ENCODE results near the gene RCAN2. TPM values are rescaled to one million over a fixed set of nuclear protein-coding genes. Genes with fewer than 3 reads are reported as not detected.

RCAN2 gene
- total RNA-seq, 1 experiment from 2014 or later, result 0.05 TPM

GRCh38 chr6:46208303-46208702 lies 282.9 kb downstream of the RCAN2 start:
- H3K36me3 ChIP-seq (ENCODE audit: control insufficient read depth, insufficient read depth, low read length), result no peaks in the 10 kb centered on the region
- intact Hi-C loops (cut with micrococcal nuclease; ENCODE audit: unreplicated experiment) (no loop called here), in situ Hi-C loops (cut with HindIII; ENCODE audit: low pct_unique_long_range_greater_than_20kb, low sequenced_read_pairs) (no loop called here)
- no peak overlapping the region for H3K27ac ChIP-seq (ENCODE audit: low read length)
- DNase-seq (ENCODE audit: low read depth, low spot score), result no peak
- no TSS peak for BruUV-seq (replicated peaks)
- ChIA-PET CTCF (no interaction called here), POLR2A (no interaction called here)
- H3K4me1 ChIP-seq (ENCODE audit: control insufficient read depth, insufficient read depth, low read length), result no peaks in the 10 kb centered on the region
- H3K9me3 ChIP-seq (ENCODE audit: control insufficient read depth, insufficient read depth, low read depth, low read length), result no peaks in the 10 kb centered on the region
- no peak for ATAC-seq
- TF ChIP-seq POLR2AphosphoS5 (IDR thresholded peaks at IDR 0.05; ENCODE audit: low read depth, low read length) (no peak), CTCF (IDR thresholded peaks at IDR 0.05) (no peak), TCF7L2 (IDR thresholded peaks at IDR 0.05; ENCODE audit: low read depth, low read length) (no peak), SIN3A (IDR thresholded peaks at IDR 0.05; ENCODE audit: borderline replicate concordance, insufficient read depth, low read depth, low read length) (no peak)
- TF ChIP-seq, protein P1, sequence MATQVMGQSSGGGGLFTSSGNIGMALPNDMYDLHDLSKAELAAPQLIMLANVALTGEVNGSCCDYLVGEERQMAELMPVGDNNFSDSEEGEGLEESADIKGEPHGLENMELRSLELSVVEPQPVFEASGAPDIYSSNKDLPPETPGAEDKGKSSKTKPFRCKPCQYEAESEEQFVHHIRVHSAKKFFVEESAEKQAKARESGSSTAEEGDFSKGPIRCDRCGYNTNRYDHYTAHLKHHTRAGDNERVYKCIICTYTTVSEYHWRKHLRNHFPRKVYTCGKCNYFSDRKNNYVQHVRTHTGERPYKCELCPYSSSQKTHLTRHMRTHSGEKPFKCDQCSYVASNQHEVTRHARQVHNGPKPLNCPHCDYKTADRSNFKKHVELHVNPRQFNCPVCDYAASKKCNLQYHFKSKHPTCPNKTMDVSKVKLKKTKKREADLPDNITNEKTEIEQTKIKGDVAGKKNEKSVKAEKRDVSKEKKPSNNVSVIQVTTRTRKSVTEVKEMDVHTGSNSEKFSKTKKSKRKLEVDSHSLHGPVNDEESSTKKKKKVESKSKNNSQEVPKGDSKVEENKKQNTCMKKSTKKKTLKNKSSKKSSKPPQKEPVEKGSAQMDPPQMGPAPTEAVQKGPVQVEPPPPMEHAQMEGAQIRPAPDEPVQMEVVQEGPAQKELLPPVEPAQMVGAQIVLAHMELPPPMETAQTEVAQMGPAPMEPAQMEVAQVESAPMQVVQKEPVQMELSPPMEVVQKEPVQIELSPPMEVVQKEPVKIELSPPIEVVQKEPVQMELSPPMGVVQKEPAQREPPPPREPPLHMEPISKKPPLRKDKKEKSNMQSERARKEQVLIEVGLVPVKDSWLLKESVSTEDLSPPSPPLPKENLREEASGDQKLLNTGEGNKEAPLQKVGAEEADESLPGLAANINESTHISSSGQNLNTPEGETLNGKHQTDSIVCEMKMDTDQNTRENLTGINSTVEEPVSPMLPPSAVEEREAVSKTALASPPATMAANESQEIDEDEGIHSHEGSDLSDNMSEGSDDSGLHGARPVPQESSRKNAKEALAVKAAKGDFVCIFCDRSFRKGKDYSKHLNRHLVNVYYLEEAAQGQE (IDR thresholded peaks at IDR 0.05; ENCODE audit: insufficient read depth in 1 of 2, low read depth in 2 of 2, low read length in 1 of 2), result no peak
- H3K27me3 ChIP-seq (ENCODE audit: control insufficient read depth, insufficient read depth, low read length), result no peaks in the 10 kb centered on the region
- no peak overlapping the region for H3K4me3 ChIP-seq (ENCODE audit: low read depth in 2 of 2, low read length in 2 of 2)

DNA sequence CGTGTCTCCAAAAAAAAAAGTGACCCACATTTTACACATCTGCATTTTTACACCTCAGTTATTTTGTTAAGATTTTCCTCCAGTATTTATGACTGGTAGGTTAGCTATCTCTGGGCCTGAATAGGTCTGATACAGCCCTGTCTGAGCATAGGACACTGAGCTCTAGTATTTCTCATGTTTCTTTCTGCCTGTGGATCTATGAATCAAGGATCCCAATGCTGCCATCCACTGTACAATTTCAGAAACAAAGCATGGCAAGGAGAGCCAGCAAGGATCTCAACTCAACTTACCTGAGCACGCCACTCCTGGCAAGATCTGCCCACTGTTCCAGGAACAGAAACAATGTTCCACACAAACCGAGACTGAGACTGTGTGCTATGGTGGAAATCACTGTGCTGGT lies 284.1 kb downstream of the RCAN2 start:
- ChIA-PET CTCF (no interaction called here), POLR2A (no interaction called here)
- Histone ChIP-seq H3K36me3 (ENCODE audit: control insufficient read depth, insufficient read depth, low read length) (no peaks in the 10 kb centered on the region; the same call in 1 of the 2 replicates), H3K27me3 (ENCODE audit: control insufficient read depth, insufficient read depth, low read length) (no peaks in the 10 kb centered on the region; the same call in 1 of the 2 replicates), H3K4me3 (ENCODE audit: low read depth in 2 of 2, low read length in 2 of 2) (no peak overlapping the region), H3K27ac (ENCODE audit: low read length) (no peak overlapping the region), H3K4me1 (ENCODE audit: control insufficient read depth, insufficient read depth, low read length) (no peaks in the 10 kb centered on the region), H3K9me3 (ENCODE audit: control insufficient read depth, insufficient read depth, low read depth, low read length) (no peaks in the 10 kb centered on the region)
- TF ChIP-seq POLR2AphosphoS5 (IDR thresholded peaks at IDR 0.05; ENCODE audit: low read depth, low read length) (no peak), TCF7L2 (IDR thresholded peaks at IDR 0.05; ENCODE audit: low read depth, low read length) (no peak), CTCF (IDR thresholded peaks at IDR 0.05) (no peak), SIN3A (IDR thresholded peaks at IDR 0.05; ENCODE audit: borderline replicate concordance, insufficient read depth, low read depth, low read length) (no peak)
- TF ChIP-seq, protein P1 (IDR thresholded peaks at IDR 0.05; ENCODE audit: insufficient read depth in 1 of 2, low read depth in 2 of 2, low read length in 1 of 2), result no peak
- in situ Hi-C loops (cut with HindIII; ENCODE audit: low pct_unique_long_range_greater_than_20kb, low sequenced_read_pairs) (no loop called here), intact Hi-C loops (cut with micrococcal nuclease; ENCODE audit: unreplicated experiment) (no loop called here)
- no peak for DNase-seq (ENCODE audit: low read depth, low spot score)
- no TSS peak for BruUV-seq (replicated peaks)
- ATAC-seq, result no peak
